HepG2 (cell line): ENCODE results near the gene LRRC8E. TPM values are rescaled to one million over a fixed set of nuclear protein-coding genes. Genes with fewer than 3 reads are reported as not detected.

Experiments used
- CBX1 ChIP-seq: IDR thresholded peaks from one replicate; pipeline ENCODE4 v1.6.1; 2016; ENCODE audit warnings: antibody characterized with exemption, low read depth
- CCDC6 ChIP-seq: sonication (generic); formaldehyde crosslinking; IDR thresholded peaks from 2 replicates; pipeline ENCODE4 v1.8.1; 2022; ENCODE audit warnings: mild to moderate bottlenecking, missing genetic modification reagents, moderate library complexity
- CREB1 ChIP-seq, 2 experiments: fragments of 450-650 bp in 1 of 2; IDR thresholded peaks; 2 replicates each; pipeline ENCODE4 v1.6.1; 2016 to 2017; ENCODE audit warnings: control low read depth in 1 of 2, mild to moderate bottlenecking in 1 of 2, missing compliant biosample characterization in 1 of 2, missing genetic modification characterization in 1 of 2
- HNF4A ChIP-seq: sonication (generic); formaldehyde crosslinking; IDR thresholded peaks from 2 replicates; pipeline ENCODE4 v1.4.0; 2020; ENCODE audit warnings: missing genetic modification reagents
- KAT2B ChIP-seq: fragments of 150-350 bp; IDR thresholded peaks from 2 replicates; pipeline ENCODE4 v1.6.1; 2014; ENCODE audit warnings: low read depth, low read length, borderline replicate concordance
- MBD4 ChIP-seq: IDR thresholded peaks from 2 replicates; pipeline ENCODE4 v1.6.1; 2012; ENCODE audit warnings: low read length, inconsistent platforms, borderline replicate concordance
- MTA1 ChIP-seq: sonication (generic); formaldehyde crosslinking; IDR thresholded peaks from 2 replicates; pipeline ENCODE4 v1.4.0; 2020; ENCODE audit warnings: missing genetic modification reagents, mild to moderate bottlenecking, borderline replicate concordance
- NFYB ChIP-seq: sonication (generic); formaldehyde crosslinking; IDR thresholded peaks from 2 replicates; pipeline ENCODE4 v1.4.0; 2020; ENCODE audit warnings: missing genetic modification reagents
- PAXIP1 ChIP-seq: sonication (generic); formaldehyde crosslinking; conservative IDR thresholded peaks from 2 replicates; pipeline ENCODE4 v1.4.0; 2020; ENCODE audit warnings: mild to moderate bottlenecking, missing genetic modification reagents, moderate library complexity
- SAP130 ChIP-seq: IDR thresholded peaks from 2 replicates; pipeline ENCODE4 v1.6.1; 2016; ENCODE audit warnings: low read depth
- TIGD3 ChIP-seq: sonication (generic); formaldehyde crosslinking; IDR thresholded peaks from 2 replicates; pipeline ENCODE4 v1.5.1; 2020; ENCODE audit warnings: mild to moderate bottlenecking, missing genetic modification reagents, borderline replicate concordance
- ZNF34 ChIP-seq: sonication (generic); formaldehyde crosslinking; IDR thresholded peaks from 2 replicates; pipeline ENCODE4 v1.4.0; 2020; ENCODE audit warnings: mild to moderate bottlenecking, missing genetic modification reagents, borderline replicate concordance
- ZNF468 ChIP-seq: sonication (generic); formaldehyde crosslinking; IDR thresholded peaks from 2 replicates; pipeline ENCODE4 v1.8.0; 2022; ENCODE audit warnings: mild to moderate bottlenecking, moderate library complexity, missing genetic modification reagents
- ZNF616 ChIP-seq: sonication (generic); formaldehyde crosslinking; IDR thresholded peaks from 2 replicates; pipeline ENCODE4 v1.5.0; 2020; ENCODE audit warnings: low read depth, mild to moderate bottlenecking, missing genetic modification reagents
- ZNF639 ChIP-seq: conservative IDR thresholded peaks from 2 replicates; pipeline ENCODE4 v1.6.1; 2018; ENCODE audit warnings: missing genetic modification reagents
- polyA plus RNA-seq, 8 experiments: library from polyadenylated mRNA; depleted of rRNA in 3 of 8; stranded (reverse) in 7 of 8; unstranded in 1 of 8; fragments of >200 nt; fragmentation: Illumina TruSeq in 4 of 8; extraction: Trizol in 4 of 8; gene quantifications; 2 replicates each; pipeline versions ENCODE4 v1.2.1 to v1.2.3, GENCODE V29; 2011 to 2016; ENCODE audit warnings: low read depth in 4 of 8, missing spikeins in 1 of 8, mixed read lengths in 1 of 8; ENCODE audit not compliant: insufficient read depth in 1 of 8
- total RNA-seq, 5 experiments: library from RNA; depleted of rRNA; stranded (reverse); fragments of >200 nt; fragmentation: Illumina TruSeq; extraction: Trizol; gene quantifications; 2 replicates each; pipeline ENCODE4 v1.2.3, GENCODE V29; 2016; ENCODE audit warnings: low read depth in 1 of 5
- TF ChIP-seq, protein P1 (sequence below): sonication (generic); formaldehyde crosslinking; IDR thresholded peaks from 2 replicates; pipeline ENCODE4 v1.4.0; 2020; ENCODE audit warnings: mild to moderate bottlenecking, missing genetic modification reagents
- TF ChIP-seq, protein P2 (sequence below): sonication (generic); formaldehyde crosslinking; IDR thresholded peaks from 2 replicates; pipeline ENCODE4 v1.4.0; 2020; ENCODE audit warnings: missing genetic modification reagents, borderline replicate concordance

Gene LRRC8E
- total and polyA plus RNA-seq, 2 of the 13 experiments (the other 11 are each of a cell fraction or from before 2014, with no cell fraction given): 8.0 to 10.3 TPM

DNA sequence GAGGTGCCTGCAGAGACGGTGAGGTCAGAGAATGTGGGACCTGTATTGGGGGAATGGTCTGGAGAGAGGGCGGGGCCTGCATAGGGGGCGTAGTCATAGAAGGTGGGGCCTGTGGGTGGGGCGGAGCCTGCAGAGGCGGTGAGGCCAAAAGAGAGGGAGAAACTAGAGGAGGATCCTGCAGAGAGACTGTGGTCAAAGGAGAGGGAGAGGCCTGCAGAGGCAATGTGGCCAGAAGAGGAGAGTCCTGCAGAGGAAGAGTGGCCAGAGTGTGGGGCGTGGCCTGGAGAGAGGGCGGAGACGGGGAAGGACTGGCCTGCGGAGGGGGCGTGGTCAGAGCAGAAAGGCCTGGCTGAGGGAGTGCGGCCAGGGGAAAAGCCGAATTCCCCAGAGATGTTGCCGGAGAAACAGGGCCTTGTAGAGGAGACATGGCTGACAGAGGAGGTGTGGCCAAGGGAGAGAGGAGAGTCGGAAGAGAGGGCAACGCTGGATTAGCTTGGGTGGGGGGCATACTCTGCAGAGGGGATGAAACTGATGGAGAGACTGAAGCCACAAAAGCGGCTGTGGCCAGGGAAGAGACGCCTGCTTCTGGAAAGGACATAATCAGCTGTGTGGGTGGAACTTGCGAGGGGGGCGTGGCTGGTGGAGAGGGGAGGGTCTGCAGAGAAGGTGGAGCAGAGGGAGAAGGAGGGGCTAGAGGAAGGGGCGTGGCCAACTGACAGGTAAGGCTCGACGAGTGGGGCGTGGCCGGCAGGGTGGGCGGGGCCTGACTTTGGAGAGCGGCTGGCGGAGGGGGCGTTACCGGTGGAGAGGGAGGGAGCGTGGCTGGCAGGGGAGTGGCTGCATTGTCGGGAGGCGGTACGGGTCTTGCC lies 16.6 kb upstream of the LRRC8E start (continued):
- TF ChIP-seq CBX1 (no peak), MBD4 (no peak), CREB1 (IDR thresholded peaks at IDR 0.05) (0 out of 2 replicates have a peak, but pooled peaks have one; percentile 4), CREB1 (CRISPR knock-in tag; IDR thresholded peaks at IDR 0.05) (no peak), PAXIP1 (CRISPR knock-in tag) (no peak; the same call in 1 of the 2 replicates), NFYB (CRISPR knock-in tag) (no peak), ZNF639 (no peak), CCDC6 (CRISPR knock-in tag) (no peak), ZNF34 (CRISPR knock-in tag) (0 out of 2 replicates have a peak, but pooled peaks have one; percentile 28), ZNF468 (no peak), MTA1 (CRISPR knock-in tag) (peak; percentile 37; the same call in 1 of the 2 replicates), HNF4A (CRISPR knock-in tag) (no peak), TIGD3 (CRISPR knock-in tag) (no peak), ZNF616 (CRISPR knock-in tag) (no peak), SAP130 (CRISPR knock-in tag) (peak; percentile 59), KAT2B (no peak)
- TF ChIP-seq, protein P1, sequence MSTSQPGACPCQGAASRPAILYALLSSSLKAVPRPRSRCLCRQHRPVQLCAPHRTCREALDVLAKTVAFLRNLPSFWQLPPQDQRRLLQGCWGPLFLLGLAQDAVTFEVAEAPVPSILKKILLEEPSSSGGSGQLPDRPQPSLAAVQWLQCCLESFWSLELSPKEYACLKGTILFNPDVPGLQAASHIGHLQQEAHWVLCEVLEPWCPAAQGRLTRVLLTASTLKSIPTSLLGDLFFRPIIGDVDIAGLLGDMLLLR (CRISPR knock-in tag): 0 out of 2 replicates have a peak, but pooled peaks have one; percentile 43
- TF ChIP-seq, protein P2, sequence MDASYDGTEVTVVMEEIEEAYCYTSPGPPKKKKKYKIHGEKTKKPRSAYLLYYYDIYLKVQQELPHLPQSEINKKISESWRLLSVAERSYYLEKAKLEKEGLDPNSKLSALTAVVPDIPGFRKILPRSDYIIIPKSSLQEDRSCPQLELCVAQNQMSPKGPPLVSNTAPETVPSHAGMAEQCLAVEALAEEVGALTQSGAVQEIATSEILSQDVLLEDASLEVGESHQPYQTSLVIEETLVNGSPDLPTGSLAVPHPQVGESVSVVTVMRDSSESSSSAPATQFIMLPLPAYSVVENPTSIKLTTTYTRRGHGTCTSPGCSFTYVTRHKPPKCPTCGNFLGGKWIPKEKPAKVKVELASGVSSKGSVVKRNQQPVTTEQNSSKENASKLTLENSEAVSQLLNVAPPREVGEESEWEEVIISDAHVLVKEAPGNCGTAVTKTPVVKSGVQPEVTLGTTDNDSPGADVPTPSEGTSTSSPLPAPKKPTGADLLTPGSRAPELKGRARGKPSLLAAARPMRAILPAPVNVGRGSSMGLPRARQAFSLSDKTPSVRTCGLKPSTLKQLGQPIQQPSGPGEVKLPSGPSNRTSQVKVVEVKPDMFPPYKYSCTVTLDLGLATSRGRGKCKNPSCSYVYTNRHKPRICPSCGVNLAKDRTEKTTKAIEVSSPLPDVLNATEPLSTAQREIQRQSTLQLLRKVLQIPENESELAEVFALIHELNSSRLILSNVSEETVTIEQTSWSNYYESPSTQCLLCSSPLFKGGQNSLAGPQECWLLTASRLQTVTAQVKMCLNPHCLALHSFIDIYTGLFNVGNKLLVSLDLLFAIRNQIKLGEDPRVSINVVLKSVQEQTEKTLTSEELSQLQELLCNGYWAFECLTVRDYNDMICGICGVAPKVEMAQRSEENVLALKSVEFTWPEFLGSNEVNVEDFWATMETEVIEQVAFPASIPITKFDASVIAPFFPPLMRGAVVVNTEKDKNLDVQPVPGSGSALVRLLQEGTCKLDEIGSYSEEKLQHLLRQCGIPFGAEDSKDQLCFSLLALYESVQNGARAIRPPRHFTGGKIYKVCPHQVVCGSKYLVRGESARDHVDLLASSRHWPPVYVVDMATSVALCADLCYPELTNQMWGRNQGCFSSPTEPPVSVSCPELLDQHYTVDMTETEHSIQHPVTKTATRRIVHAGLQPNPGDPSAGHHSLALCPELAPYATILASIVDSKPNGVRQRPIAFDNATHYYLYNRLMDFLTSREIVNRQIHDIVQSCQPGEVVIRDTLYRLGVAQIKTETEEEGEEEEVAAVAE: no peak
